ENCODE measurements around the gene LMBR1.

LMBR1 gene

GRCh38 chr7:156842317-156842716, 50.7 kb downstream of the LMBR1 start:
- TF ChIP-seq FOXP2 (optimal IDR thresholded peaks at IDR 0.05; ENCODE audit: borderline replicate concordance, extremely low read depth, extremely low read length, insufficient read depth) (no peak), REST (IDR thresholded peaks at IDR 0.05; ENCODE audit: insufficient read depth in 1 of 2, low read depth in 2 of 2, low read length in 2 of 2) (no peak)

- TF ChIP-seq TAF1 (IDR thresholded peaks at IDR 0.05; ENCODE audit: borderline replicate concordance, insufficient read depth, low read length): no peak
- TF ChIP-seq POLR2AphosphoS5 (IDR thresholded peaks at IDR 0.05; ENCODE audit: low read depth, low read length): no peak
- no peak for TF ChIP-seq REST (IDR thresholded peaks at IDR 0.05; ENCODE audit: insufficient read depth in 1 of 2, low read depth in 2 of 2, low read length in 2 of 2)
- TF ChIP-seq FOXP2 (optimal IDR thresholded peaks at IDR 0.05; ENCODE audit: borderline replicate concordance, extremely low read depth, extremely low read length, insufficient read depth): no peak
- no peak for TF ChIP-seq SIN3A (IDR thresholded peaks at IDR 0.05; ENCODE audit: borderline replicate concordance, insufficient read depth, low read length)
Measured at GRCh38 chr7:156841497-156841896, 51.5 kb downstream of the LMBR1 start.

GRCh38 chr7:156840134-156840533, 52.8 kb downstream of the LMBR1 start:
- TF ChIP-seq SIN3A (IDR thresholded peaks at IDR 0.05; ENCODE audit: borderline replicate concordance, insufficient read depth, low read length) (no peak), TAF1 (IDR thresholded peaks at IDR 0.05; ENCODE audit: borderline replicate concordance, insufficient read depth, low read length) (no peak), POLR2AphosphoS5 (IDR thresholded peaks at IDR 0.05; ENCODE audit: low read depth, low read length) (no peak), FOXP2 (optimal IDR thresholded peaks at IDR 0.05; ENCODE audit: borderline replicate concordance, extremely low read depth, extremely low read length, insufficient read depth) (no peak), REST (IDR thresholded peaks at IDR 0.05; ENCODE audit: insufficient read depth in 1 of 2, low read depth in 2 of 2, low read length in 2 of 2) (no peak)

- TF ChIP-seq REST (IDR thresholded peaks at IDR 0.05; ENCODE audit: insufficient read depth in 1 of 2, low read depth in 2 of 2, low read length in 2 of 2): no peak
- no peak for TF ChIP-seq FOXP2 (optimal IDR thresholded peaks at IDR 0.05; ENCODE audit: borderline replicate concordance, extremely low read depth, extremely low read length, insufficient read depth)
- no peak for TF ChIP-seq SIN3A (IDR thresholded peaks at IDR 0.05; ENCODE audit: borderline replicate concordance, insufficient read depth, low read length)
- TF ChIP-seq POLR2AphosphoS5 (IDR thresholded peaks at IDR 0.05; ENCODE audit: low read depth, low read length): no peak
- no peak for TF ChIP-seq TAF1 (IDR thresholded peaks at IDR 0.05; ENCODE audit: borderline replicate concordance, insufficient read depth, low read length)
Measured at GRCh38 chr7:156836443-156836842, 56.5 kb downstream of the LMBR1 start.

GRCh38 chr7:156834462-156834861, 58.5 kb downstream of the LMBR1 start:
- TF ChIP-seq POLR2AphosphoS5 (IDR thresholded peaks at IDR 0.05; ENCODE audit: low read depth, low read length): no peak
- TF ChIP-seq SIN3A (IDR thresholded peaks at IDR 0.05; ENCODE audit: borderline replicate concordance, insufficient read depth, low read length): no peak
- no peak for TF ChIP-seq REST (IDR thresholded peaks at IDR 0.05; ENCODE audit: insufficient read depth in 1 of 2, low read depth in 2 of 2, low read length in 2 of 2)
- TF ChIP-seq FOXP2 (optimal IDR thresholded peaks at IDR 0.05; ENCODE audit: borderline replicate concordance, extremely low read depth, extremely low read length, insufficient read depth): no peak
- TF ChIP-seq TAF1 (IDR thresholded peaks at IDR 0.05; ENCODE audit: borderline replicate concordance, insufficient read depth, low read length): no peak

Data from PFSK-1 (cell line).